Nephron progenitor cell (in vitro differentiated cells): ENCODE data around the gene TRIO.

ENCODE experiments used
- DNase-seq: peaks from one replicate; pipeline ENCODE4 v3.0.0; 2021
- H3K27ac Mint-ChIP-seq: 2 replicates; pipeline ENCODE4 v1.8.0; 2021; ENCODE audit warnings: mild to moderate bottlenecking, moderate library complexity, mixed read lengths
- H3K27me3 Mint-ChIP-seq: 2 replicates; pipeline ENCODE4 v1.8.0; 2021; ENCODE audit warnings: mild to moderate bottlenecking, low read depth, mixed read lengths; ENCODE audit not compliant: poor library complexity
- H3K36me3 Mint-ChIP-seq: 2 replicates; pipeline ENCODE4 v1.8.0; 2021; ENCODE audit warnings: low read depth, mixed read lengths
- H3K4me1 Mint-ChIP-seq: 2 replicates; pipeline ENCODE4 v1.8.0; 2021; ENCODE audit warnings: mixed read lengths
- H3K4me3 Mint-ChIP-seq: 2 replicates; pipeline ENCODE4 v1.8.0; 2021; ENCODE audit warnings: mild to moderate bottlenecking, moderate library complexity, mixed read lengths
- H3K9me3 Mint-ChIP-seq: 2 replicates; pipeline ENCODE4 v1.8.0; 2021; ENCODE audit warnings: mild to moderate bottlenecking, moderate library complexity, mixed read lengths
- CTCF ChIP-seq: fragments of 200-600 bp; sonication (generic); IDR thresholded peaks from 2 replicates; pipeline ENCODE4 v1.5.0; 2021; ENCODE audit warnings: antibody characterized with exemption

Gene TRIO

GRCh38 chr5:14425559-14425958, 282.4 kb downstream of the TRIO start:
- Mint-ChIP-seq H3K4me1 (peaks cover 69% of the 10 kb centered on the region), H3K36me3 (peaks cover 73% of the 10 kb centered on the region), H3K4me3 (no peak overlapping the region), H3K27me3 (no peaks in the 10 kb centered on the region), H3K27ac (peak overlapping the region; percentile 44), H3K9me3 (no peaks in the 10 kb centered on the region)
- no peak for TF ChIP-seq CTCF
- DNase-seq = no peak

GRCh38 chr5:14426521-14426920, 283.4 kb downstream of the TRIO start:
- TF ChIP-seq CTCF = no peak
- no peaks in the 10 kb centered on the region for H3K27me3 Mint-ChIP-seq
- H3K9me3 Mint-ChIP-seq = no peaks in the 10 kb centered on the region
- H3K27ac Mint-ChIP-seq = peak overlapping the region; percentile 93
- no peak overlapping the region for H3K4me3 Mint-ChIP-seq
- peaks cover 66% of the 10 kb centered on the region for H3K36me3 Mint-ChIP-seq
- DNase-seq = no peak
- H3K4me1 Mint-ChIP-seq = peaks cover 74% of the 10 kb centered on the region

GRCh38 chr5:14428302-14429081, 285.4 kb downstream of the TRIO start:
- peaks cover 4% of the 10 kb centered on the region for H3K27me3 Mint-ChIP-seq
- H3K4me1 Mint-ChIP-seq = peaks cover 79% of the 10 kb centered on the region
- H3K4me3 Mint-ChIP-seq = no peak overlapping the region
- no peak for TF ChIP-seq CTCF
- peaks cover 4% of the 10 kb centered on the region for H3K9me3 Mint-ChIP-seq
- H3K36me3 Mint-ChIP-seq = peaks cover 67% of the 10 kb centered on the region
- H3K27ac Mint-ChIP-seq = peak overlapping the region; percentile 93
- DNase-seq = no peak

- Mint-ChIP-seq H3K4me1 (peaks cover 77% of the 10 kb centered on the region), H3K4me3 (no peak overlapping the region)
- DNase-seq = no peak
These were observed 286.2 kb downstream of the TRIO start for GRCh38 chr5:14429101-14430050.

GRCh38 chr5:14431534-14431933, 288.4 kb downstream of the TRIO start:
- Mint-ChIP-seq H3K36me3 (peaks cover 72% of the 10 kb centered on the region), H3K4me3 (no peak overlapping the region), H3K4me1 (peaks cover 58% of the 10 kb centered on the region), H3K9me3 (peaks cover 25% of the 10 kb centered on the region), H3K27ac (no peak overlapping the region), H3K27me3 (peaks cover 8% of the 10 kb centered on the region)
- no peak for TF ChIP-seq CTCF
- no peak for DNase-seq

More at GRCh38 chr5:14429101-14430050, 286.2 kb downstream of the TRIO start:
- peaks cover 4% of the 10 kb centered on the region for H3K27me3 Mint-ChIP-seq
- peak overlapping the region; percentile 93 for H3K27ac Mint-ChIP-seq
- peaks cover 72% of the 10 kb centered on the region for H3K36me3 Mint-ChIP-seq
- no peak for TF ChIP-seq CTCF
- H3K9me3 Mint-ChIP-seq = peaks cover 6% of the 10 kb centered on the region
